ENCODE measurements around the gene RIPK1. TPM values are rescaled to one million over a fixed set of nuclear protein-coding genes. Genes with fewer than 3 reads are reported as not detected.

Gene RIPK1
- total and polyA plus RNA-seq, 10 of the 15 experiments (the other 5 are each of a cell fraction or from before 2014, with no cell fraction given), result 1.6 to 11.2 (median 6.3) TPM

DNA sequence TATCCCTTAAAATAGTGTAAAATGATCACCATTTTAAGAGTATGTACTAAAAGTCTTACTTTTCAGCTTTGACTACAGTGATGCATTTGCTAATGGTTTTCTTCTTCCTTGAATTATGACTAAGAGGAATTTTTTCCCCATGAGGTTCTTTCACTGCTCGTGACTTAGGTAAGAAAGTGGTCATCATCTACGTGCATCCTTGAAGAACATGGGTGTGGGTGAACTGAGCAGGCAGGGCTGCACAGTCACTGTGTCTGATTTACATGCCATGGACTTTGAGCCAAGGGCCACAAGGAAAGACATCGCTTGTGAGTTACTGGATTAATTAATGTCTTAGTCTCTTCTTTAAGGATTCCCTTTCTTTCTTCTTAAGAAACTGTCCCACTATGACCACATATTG lies 35.3 kb upstream of the RIPK1 start:
- no peak for ATAC-seq
- no peaks in the 10 kb centered on the region for H4K20me1 ChIP-seq (ENCODE audit: control insufficient read depth, insufficient read depth)
- ChIA-PET CTCF (no interaction called here), SMC1A (ENCODE audit: uncharacterized antibody, unreplicated experiment) (no interaction called here), RAD21 (ENCODE audit: unreplicated experiment) (no interaction called here), POLR2A (no interaction called here)
- H3K36me3 ChIP-seq (ENCODE audit: control insufficient read depth in 2 of 2, insufficient read depth in 2 of 2, low read length in 1 of 2), result no peaks in the 10 kb centered on the region
- H3K4me2 ChIP-seq (ENCODE audit: control insufficient read depth, insufficient read depth), result no peak overlapping the region
- H3K27ac ChIP-seq (ENCODE audit: control insufficient read depth, insufficient read depth), result no peak overlapping the region
- in situ Hi-C loops (cut with MboI) (no loop called here), intact Hi-C loops (cut with micrococcal nuclease; ENCODE audit: unreplicated experiment) (no loop called here)
- TF ChIP-seq CBFB (IDR thresholded peaks at IDR 0.05; ENCODE audit: low read depth), result no peak
- no peaks in the 10 kb centered on the region for H3K79me2 ChIP-seq (ENCODE audit: control insufficient read depth, insufficient read depth, low read length)
- WGBS (ENCODE audit: insufficient coverage, insufficient replicate concordance, low lambda C conversion rate, missing lambda C conversion rate), result 49% methylated on average over 3 of the region's 3 CpGs
- no peak for FAIRE-seq
- no peak overlapping the region for H3K4me3 ChIP-seq
- no peak for DNase-seq (ENCODE audit: low read depth, low spot score)
- H2AFZ ChIP-seq (ENCODE audit: control insufficient read depth, low read depth, low read length), result no peak overlapping the region
- H3K9ac ChIP-seq (ENCODE audit: control insufficient read depth, insufficient read depth, low read length), result no peak overlapping the region
- H3K9me3 ChIP-seq (replicated peaks; ENCODE audit: control insufficient read depth, insufficient read depth, low read length), result no peaks in the 10 kb centered on the region
- H3K27me3 ChIP-seq (replicated peaks in 1 of 2; ENCODE audit: control insufficient read depth in 2 of 2, insufficient read depth in 2 of 2, low read length in 1 of 2), result peaks cover under 1 to 2% of the 10 kb centered on the region in 2 experiments; a peak in 2 of 4 replicates
- no peaks in the 10 kb centered on the region for H3K4me1 ChIP-seq (ENCODE audit: control insufficient read depth, insufficient read depth, low read length)
- BruUV-seq (replicated peaks), result no TSS peak

DNA sequence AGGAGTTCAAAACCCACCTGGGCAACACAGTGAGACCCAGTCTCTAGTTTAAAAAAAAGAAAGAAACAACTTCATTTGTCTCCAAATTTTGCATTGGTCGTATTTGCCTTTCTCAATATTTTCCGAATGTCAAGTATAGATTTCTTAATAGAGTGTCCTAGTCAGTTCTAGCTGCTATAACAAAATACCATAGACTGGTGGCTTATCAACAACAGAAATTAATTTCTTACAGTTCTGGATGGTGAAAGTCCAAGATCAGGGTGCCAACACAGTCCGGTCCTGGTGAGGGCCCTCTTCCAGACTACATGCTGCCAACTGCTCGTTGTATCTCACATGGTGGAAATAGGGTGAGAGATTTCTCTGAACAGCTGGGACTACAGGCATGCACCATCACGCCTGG lies 34.6 kb upstream of the RIPK1 start:
- no peak overlapping the region for H3K9ac ChIP-seq (ENCODE audit: control insufficient read depth, insufficient read depth, low read length)
- ChIA-PET RAD21 (ENCODE audit: unreplicated experiment) (no interaction called here), POLR2A (no interaction called here), SMC1A (ENCODE audit: uncharacterized antibody, unreplicated experiment) (no interaction called here), CTCF (no interaction called here)
- ATAC-seq (no peak), FAIRE-seq (no peak), DNase-seq (ENCODE audit: low read depth, low spot score) (no peak)
- H3K36me3 ChIP-seq (ENCODE audit: control insufficient read depth in 2 of 2, insufficient read depth in 2 of 2, low read length in 1 of 2), result no peaks in the 10 kb centered on the region
- H2AFZ ChIP-seq (ENCODE audit: control insufficient read depth, low read depth, low read length), result no peak overlapping the region
- intact Hi-C loops (cut with micrococcal nuclease; ENCODE audit: unreplicated experiment) (no loop called here), in situ Hi-C loops (cut with MboI) (no loop called here)
- no peaks in the 10 kb centered on the region for H3K4me1 ChIP-seq (ENCODE audit: control insufficient read depth, insufficient read depth, low read length)
- H3K79me2 ChIP-seq (ENCODE audit: control insufficient read depth, insufficient read depth, low read length), result no peaks in the 10 kb centered on the region
- no peaks in the 10 kb centered on the region for H3K9me3 ChIP-seq (replicated peaks; ENCODE audit: control insufficient read depth, insufficient read depth, low read length)
- no peak overlapping the region for H3K4me3 ChIP-seq
- no peak overlapping the region for H3K4me2 ChIP-seq (ENCODE audit: control insufficient read depth, insufficient read depth)
- no peaks in the 10 kb centered on the region for H4K20me1 ChIP-seq (ENCODE audit: control insufficient read depth, insufficient read depth)
- no TSS peak for BruUV-seq (replicated peaks)
- WGBS (ENCODE audit: insufficient coverage, insufficient replicate concordance, low lambda C conversion rate, missing lambda C conversion rate), result 79% methylated on average over 5 of the region's 5 CpGs
- H3K27me3 ChIP-seq (replicated peaks in 1 of 2; ENCODE audit: control insufficient read depth in 2 of 2, insufficient read depth in 2 of 2, low read length in 1 of 2), result peaks cover 3 to 4% of the 10 kb centered on the region in 2 experiments; a peak in 2 of 4 replicates
- no peak overlapping the region for H3K27ac ChIP-seq (ENCODE audit: control insufficient read depth, insufficient read depth)
- TF ChIP-seq POLR2AphosphoS5 (IDR thresholded peaks at IDR 0.05; ENCODE audit: low read length) (no peak), BRCA1 (IDR thresholded peaks at IDR 0.05; ENCODE audit: low read depth, low read length) (no peak), SPI1 (IDR thresholded peaks at IDR 0.05; ENCODE audit: borderline replicate concordance, insufficient read depth, low read depth, low read length) (no peak), HDAC2 (IDR thresholded peaks at IDR 0.05) (no peak), ZNF274 (IDR thresholded peaks at IDR 0.05; ENCODE audit: insufficient read depth, insufficient read length) (no peak), IRF4 (IDR thresholded peaks at IDR 0.05; ENCODE audit: low read depth, low read length) (no peak), GABPA (IDR thresholded peaks at IDR 0.05; ENCODE audit: low read depth) (no peak), SMARCA5 (IDR thresholded peaks at IDR 0.05) (no peak), BCL11A (IDR thresholded peaks at IDR 0.05; ENCODE audit: low read depth, low read length) (no peak), CHD1 (IDR thresholded peaks at IDR 0.05; ENCODE audit: low read depth, low read length) (no peak)
- TF ChIP-seq, protein P1, sequence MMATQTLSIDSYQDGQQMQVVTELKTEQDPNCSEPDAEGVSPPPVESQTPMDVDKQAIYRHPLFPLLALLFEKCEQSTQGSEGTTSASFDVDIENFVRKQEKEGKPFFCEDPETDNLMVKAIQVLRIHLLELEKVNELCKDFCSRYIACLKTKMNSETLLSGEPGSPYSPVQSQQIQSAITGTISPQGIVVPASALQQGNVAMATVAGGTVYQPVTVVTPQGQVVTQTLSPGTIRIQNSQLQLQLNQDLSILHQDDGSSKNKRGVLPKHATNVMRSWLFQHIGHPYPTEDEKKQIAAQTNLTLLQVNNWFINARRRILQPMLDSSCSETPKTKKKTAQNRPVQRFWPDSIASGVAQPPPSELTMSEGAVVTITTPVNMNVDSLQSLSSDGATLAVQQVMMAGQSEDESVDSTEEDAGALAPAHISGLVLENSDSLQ (IDR thresholded peaks at IDR 0.05), result no peak
- TF ChIP-seq, protein P2, sequence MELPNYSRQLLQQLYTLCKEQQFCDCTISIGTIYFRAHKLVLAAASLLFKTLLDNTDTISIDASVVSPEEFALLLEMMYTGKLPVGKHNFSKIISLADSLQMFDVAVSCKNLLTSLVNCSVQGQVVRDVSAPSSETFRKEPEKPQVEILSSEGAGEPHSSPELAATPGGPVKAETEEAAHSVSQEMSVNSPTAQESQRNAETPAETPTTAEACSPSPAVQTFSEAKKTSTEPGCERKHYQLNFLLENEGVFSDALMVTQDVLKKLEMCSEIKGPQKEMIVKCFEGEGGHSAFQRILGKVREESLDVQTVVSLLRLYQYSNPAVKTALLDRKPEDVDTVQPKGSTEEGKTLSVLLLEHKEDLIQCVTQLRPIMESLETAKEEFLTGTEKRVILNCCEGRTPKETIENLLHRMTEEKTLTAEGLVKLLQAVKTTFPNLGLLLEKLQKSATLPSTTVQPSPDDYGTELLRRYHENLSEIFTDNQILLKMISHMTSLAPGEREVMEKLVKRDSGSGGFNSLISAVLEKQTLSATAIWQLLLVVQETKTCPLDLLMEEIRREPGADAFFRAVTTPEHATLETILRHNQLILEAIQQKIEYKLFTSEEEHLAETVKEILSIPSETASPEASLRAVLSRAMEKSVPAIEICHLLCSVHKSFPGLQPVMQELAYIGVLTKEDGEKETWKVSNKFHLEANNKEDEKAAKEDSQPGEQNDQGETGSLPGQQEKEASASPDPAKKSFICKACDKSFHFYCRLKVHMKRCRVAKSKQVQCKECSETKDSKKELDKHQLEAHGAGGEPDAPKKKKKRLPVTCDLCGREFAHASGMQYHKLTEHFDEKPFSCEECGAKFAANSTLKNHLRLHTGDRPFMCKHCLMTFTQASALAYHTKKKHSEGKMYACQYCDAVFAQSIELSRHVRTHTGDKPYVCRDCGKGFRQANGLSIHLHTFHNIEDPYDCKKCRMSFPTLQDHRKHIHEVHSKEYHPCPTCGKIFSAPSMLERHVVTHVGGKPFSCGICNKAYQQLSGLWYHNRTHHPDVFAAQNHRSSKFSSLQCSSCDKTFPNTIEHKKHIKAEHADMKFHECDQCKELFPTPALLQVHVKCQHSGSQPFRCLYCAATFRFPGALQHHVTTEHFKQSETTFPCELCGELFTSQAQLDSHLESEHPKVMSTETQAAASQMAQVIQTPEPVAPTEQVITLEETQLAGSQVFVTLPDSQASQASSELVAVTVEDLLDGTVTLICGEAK (IDR thresholded peaks at IDR 0.05; ENCODE audit: borderline replicate concordance), result no peak
- TF ChIP-seq, protein P3, sequence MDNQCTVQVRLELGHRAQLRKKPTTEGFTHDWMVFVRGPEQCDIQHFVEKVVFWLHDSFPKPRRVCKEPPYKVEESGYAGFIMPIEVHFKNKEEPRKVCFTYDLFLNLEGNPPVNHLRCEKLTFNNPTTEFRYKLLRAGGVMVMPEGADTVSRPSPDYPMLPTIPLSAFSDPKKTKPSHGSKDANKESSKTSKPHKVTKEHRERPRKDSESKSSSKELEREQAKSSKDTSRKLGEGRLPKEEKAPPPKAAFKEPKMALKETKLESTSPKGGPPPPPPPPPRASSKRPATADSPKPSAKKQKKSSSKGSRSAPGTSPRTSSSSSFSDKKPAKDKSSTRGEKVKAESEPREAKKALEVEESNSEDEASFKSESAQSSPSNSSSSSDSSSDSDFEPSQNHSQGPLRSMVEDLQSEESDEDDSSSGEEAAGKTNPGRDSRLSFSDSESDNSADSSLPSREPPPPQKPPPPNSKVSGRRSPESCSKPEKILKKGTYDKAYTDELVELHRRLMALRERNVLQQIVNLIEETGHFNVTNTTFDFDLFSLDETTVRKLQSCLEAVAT (IDR thresholded peaks at IDR 0.05), result no peak

Measured in GM12878 (cell line).